Endothelial cell of umbilical vein (primary cell): ENCODE results near the gene SULF2.
"Not testable (repeated sequence)": the region's sequence is repeated elsewhere in the genome, so short reads cannot be mapped to it uniquely, and the experiment has no call there.

ENCODE experiments used
- CTCF ChIP-seq, 2 donors: IDR thresholded peaks; 1 replicate in 1 of 2; 2 replicates in 1 of 2; pipeline ENCODE4 v1.5.1; 2011; ENCODE audit warnings: low read length in 2 of 2, mild to moderate bottlenecking in 2 of 2, moderate library complexity in 2 of 2, control low read depth in 1 of 2, inconsistent platforms in 1 of 2, low read depth in 1 of 2; ENCODE audit not compliant: insufficient read depth in 1 of 2; ENCODE audit errors: extremely low read depth in 1 of 2
- EZH2 ChIP-seq: IDR thresholded peaks from 2 replicates; pipeline ENCODE4 v1.6.1; 2012; ENCODE audit warnings: borderline replicate concordance, low read depth, mild to moderate bottlenecking, moderate library complexity, low read length, inconsistent platforms; ENCODE audit not compliant: severe bottlenecking
- FOS ChIP-seq: IDR thresholded peaks from 2 replicates; pipeline ENCODE4 v1.6.1; 2011; ENCODE audit warnings: mild to moderate bottlenecking, low read length, moderate library complexity, borderline replicate concordance; ENCODE audit not compliant: insufficient read depth
- GATA2 ChIP-seq: IDR thresholded peaks from 2 replicates; pipeline ENCODE4 v1.7.0; 2011; ENCODE audit warnings: low read depth, mild to moderate bottlenecking, moderate library complexity, mixed read lengths, low read length; ENCODE audit not compliant: insufficient read length, insufficient read depth
- JUN ChIP-seq: IDR thresholded peaks from 2 replicates; pipeline ENCODE4 v1.6.1; 2011; ENCODE audit warnings: borderline replicate concordance, low read depth; ENCODE audit not compliant: insufficient read length, insufficient read depth
- MAX ChIP-seq: IDR thresholded peaks from 2 replicates; pipeline ENCODE4 v1.6.1; 2011; ENCODE audit not compliant: insufficient read depth, insufficient read length
- POLR2A ChIP-seq: IDR thresholded peaks from 2 replicates; pipeline ENCODE4 v1.6.1; 2012; ENCODE audit warnings: low read depth, mild to moderate bottlenecking, control low read depth, low read length
- POLR2AphosphoS5 ChIP-seq: IDR thresholded peaks from 2 replicates; pipeline ENCODE4 v1.6.1; 2012; ENCODE audit warnings: low read depth, mild to moderate bottlenecking, control low read depth, low read length, moderate library complexity; ENCODE audit not compliant: insufficient read depth

- TF ChIP-seq CTCF (IDR thresholded peaks at IDR 0.05; ENCODE audit: extremely low read depth in 1 of 2, insufficient read depth in 1 of 2, low read depth in 1 of 2, low read length in 2 of 2); EZH2; POLR2AphosphoS5; MAX; GATA2; POLR2A; JUN; FOS: not testable (repeated sequence)
Observed at GRCh38 chr20:47794264-47794663, 9.0 kb upstream of the SULF2 start.
